Neutrophil (primary cell): ENCODE data around the gene ITGB2.

Source experiments
- H3K27ac ChIP-seq: fragments of 200-600 bp; sonication (generic); 2 replicates; pipeline ENCODE4 v1.5.1; 2016; ENCODE audit warnings: mild to moderate bottlenecking, moderate library complexity
- H3K27me3 ChIP-seq: fragments of 200-600 bp; sonication (generic); 2 replicates; pipeline ENCODE4 v1.6.0; 2016; ENCODE audit warnings: mild to moderate bottlenecking
- H3K36me3 ChIP-seq: fragments of 200-600 bp; sonication (generic); 2 replicates; pipeline ENCODE4 v1.5.1; 2017
- H3K4me1 ChIP-seq, 2 experiments: fragments of 200-600 bp in 1 of 2; sonication (generic) in 1 of 2; 1 replicate in 1 of 2; 2 replicates in 1 of 2; pipeline versions ENCODE4 v1.5.1 to v1.6.1; 2013 to 2016; ENCODE audit warnings: low read depth in 1 of 2, low read length in 1 of 2, mild to moderate bottlenecking in 1 of 2, moderate library complexity in 1 of 2; ENCODE audit not compliant: control insufficient read depth in 1 of 2, insufficient read depth in 1 of 2
- H3K4me3 ChIP-seq, 2 experiments: fragments of 200-600 bp in 1 of 2; sonication (generic) in 1 of 2; 1 replicate in 1 of 2; 2 replicates in 1 of 2; pipeline ENCODE4 v1.5.1; 2013 to 2016; ENCODE audit warnings: low read depth in 1 of 2, low read length in 1 of 2, mild to moderate bottlenecking in 1 of 2, moderate library complexity in 1 of 2
- H3K9me3 ChIP-seq: fragments of 200-600 bp; sonication (generic); 2 replicates; pipeline ENCODE4 v1.5.1; 2016
- CTCF ChIP-seq: fragments of 200-600 bp; sonication (generic); IDR thresholded peaks from 2 replicates; pipeline ENCODE4 v1.5.1; 2016; ENCODE audit warnings: antibody characterized with exemption

The ITGB2 gene

GRCh38 chr21:44910229-44911067, 10.3 kb downstream of the ITGB2 start:
- peaks cover 96 to 98% of the 10 kb centered on the region in 2 experiments for H3K4me1 ChIP-seq
- peak overlapping the region; percentile 99 for H3K27ac ChIP-seq
- no peaks in the 10 kb centered on the region for H3K9me3 ChIP-seq
- H3K27me3 ChIP-seq, result no peaks in the 10 kb centered on the region
- no peak for TF ChIP-seq CTCF
- H3K36me3 ChIP-seq, result peaks cover 52% of the 10 kb centered on the region
- peak overlapping the region; percentile 60 to 69 for H3K4me3 ChIP-seq

- peaks cover 96 to 98% of the 10 kb centered on the region in 2 experiments for H3K4me1 ChIP-seq
- H3K9me3 ChIP-seq, result no peaks in the 10 kb centered on the region
- no peak overlapping the region for H3K4me3 ChIP-seq
- no peak for TF ChIP-seq CTCF
- H3K36me3 ChIP-seq, result peaks cover 58% of the 10 kb centered on the region
- H3K27me3 ChIP-seq, result no peaks in the 10 kb centered on the region
- H3K27ac ChIP-seq, result peak overlapping the region; percentile 99
Observed at GRCh38 chr21:44909719-44910118, 11.0 kb downstream of the ITGB2 start.

- Histone ChIP-seq H3K27me3 (no peaks in the 10 kb centered on the region), H3K27ac (peak overlapping the region; percentile 99), H3K4me1 (peaks cover 98% of the 10 kb centered on the region in 2 experiments)
Observed at GRCh38 chr21:44908908-44909307, 11.8 kb downstream of the ITGB2 start.

GRCh38 chr21:44907966-44908895, 12.5 kb downstream of the ITGB2 start:
- peaks cover 98% of the 10 kb centered on the region in 2 experiments for H3K4me1 ChIP-seq
- H3K4me3 ChIP-seq, result peak overlapping the region; percentile 39 to 58
- peak; percentile 25 for TF ChIP-seq CTCF
- peak overlapping the region; percentile 99 for H3K27ac ChIP-seq
- no peaks in the 10 kb centered on the region for H3K27me3 ChIP-seq
- H3K36me3 ChIP-seq, result peaks cover 73% of the 10 kb centered on the region
- no peaks in the 10 kb centered on the region for H3K9me3 ChIP-seq

More at GRCh38 chr21:44908908-44909307, 11.8 kb downstream of the ITGB2 start:
- H3K4me3 ChIP-seq, result peak overlapping the region; percentile 39 to 58
- peaks cover 66% of the 10 kb centered on the region for H3K36me3 ChIP-seq
- no peaks in the 10 kb centered on the region for H3K9me3 ChIP-seq
- no peak for TF ChIP-seq CTCF

- peaks cover 81% of the 10 kb centered on the region for H3K36me3 ChIP-seq
- peak overlapping the region; percentile 99 for H3K27ac ChIP-seq
- no peaks in the 10 kb centered on the region for H3K27me3 ChIP-seq
- peak overlapping the region; percentile 39 to 58 for H3K4me3 ChIP-seq
- H3K9me3 ChIP-seq, result no peaks in the 10 kb centered on the region
- TF ChIP-seq CTCF, result no peak
- peaks cover 99% of the 10 kb centered on the region in 2 experiments for H3K4me1 ChIP-seq
Observed at GRCh38 chr21:44907225-44907965, 13.3 kb downstream of the ITGB2 start.
